ENCODE results near the gene EBF3. TPM values are rescaled to one million over a fixed set of nuclear protein-coding genes. Genes with fewer than 3 reads are reported as not detected.

The EBF3 gene
- total RNA-seq, 6 experiments from 2014 or later = 0.12 TPM; not detected in 5

DNA sequence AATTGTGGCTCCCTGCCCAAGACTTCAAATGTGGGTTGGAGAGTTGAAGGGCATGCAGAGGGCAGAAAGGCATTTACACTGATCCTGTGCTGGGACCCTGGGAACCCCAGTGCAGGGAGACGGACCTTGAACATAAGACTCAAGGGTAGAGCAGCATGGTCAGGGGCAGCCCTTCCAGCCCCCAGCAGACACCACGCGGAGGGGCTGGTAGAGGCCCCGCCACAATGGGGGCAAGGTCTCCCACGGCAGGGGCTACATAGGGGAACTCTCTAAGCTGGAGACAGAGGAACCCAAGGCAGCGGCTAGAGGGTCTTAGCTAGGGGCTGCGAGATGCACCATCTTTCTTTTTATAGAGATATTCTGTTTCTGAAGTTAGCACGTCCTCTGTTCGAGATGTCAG lies 45.2 kb upstream of the EBF3 start:
- WGBS (ENCODE audit: insufficient coverage, low coverage, low lambda C conversion rate, missing lambda C conversion rate) = 67% methylated on average over 3 of the region's 9 CpGs
- DNase-seq = no peak
- intact Hi-C loops (cut with DNase I) = no loop called here
- Histone ChIP-seq H3K27ac (no peak overlapping the region), H3K27me3 (no peaks in the 10 kb centered on the region), H3K9me3 (no peaks in the 10 kb centered on the region), H3K4me1 (no peaks in the 10 kb centered on the region), H3K36me3 (no peaks in the 10 kb centered on the region), H3K4me3 (no peak overlapping the region)
- no peak for ATAC-seq
- TF ChIP-seq, protein P1, sequence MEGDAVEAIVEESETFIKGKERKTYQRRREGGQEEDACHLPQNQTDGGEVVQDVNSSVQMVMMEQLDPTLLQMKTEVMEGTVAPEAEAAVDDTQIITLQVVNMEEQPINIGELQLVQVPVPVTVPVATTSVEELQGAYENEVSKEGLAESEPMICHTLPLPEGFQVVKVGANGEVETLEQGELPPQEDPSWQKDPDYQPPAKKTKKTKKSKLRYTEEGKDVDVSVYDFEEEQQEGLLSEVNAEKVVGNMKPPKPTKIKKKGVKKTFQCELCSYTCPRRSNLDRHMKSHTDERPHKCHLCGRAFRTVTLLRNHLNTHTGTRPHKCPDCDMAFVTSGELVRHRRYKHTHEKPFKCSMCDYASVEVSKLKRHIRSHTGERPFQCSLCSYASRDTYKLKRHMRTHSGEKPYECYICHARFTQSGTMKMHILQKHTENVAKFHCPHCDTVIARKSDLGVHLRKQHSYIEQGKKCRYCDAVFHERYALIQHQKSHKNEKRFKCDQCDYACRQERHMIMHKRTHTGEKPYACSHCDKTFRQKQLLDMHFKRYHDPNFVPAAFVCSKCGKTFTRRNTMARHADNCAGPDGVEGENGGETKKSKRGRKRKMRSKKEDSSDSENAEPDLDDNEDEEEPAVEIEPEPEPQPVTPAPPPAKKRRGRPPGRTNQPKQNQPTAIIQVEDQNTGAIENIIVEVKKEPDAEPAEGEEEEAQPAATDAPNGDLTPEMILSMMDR (IDR thresholded peaks at IDR 0.05) = no peak
- TF ChIP-seq POLR2A (IDR thresholded peaks at IDR 0.05) = no peak

- ATAC-seq = no peak
- intact Hi-C loops (cut with DNase I) = no loop called here
- Histone ChIP-seq H3K4me1 (no peaks in the 10 kb centered on the region), H3K36me3 (no peaks in the 10 kb centered on the region), H3K27me3 (no peaks in the 10 kb centered on the region), H3K27ac (no peak overlapping the region), H3K9me3 (no peaks in the 10 kb centered on the region), H3K4me3 (no peak overlapping the region)
- no peak for DNase-seq
- whole genome bisulfite sequencing (ENCODE audit: insufficient coverage, low coverage, low lambda C conversion rate, missing lambda C conversion rate) = 57% methylated on average over 3 of the region's 8 CpGs
- TF ChIP-seq, protein P1 (IDR thresholded peaks at IDR 0.05) = no peak
- TF ChIP-seq POLR2A (IDR thresholded peaks at IDR 0.05) = no peak
These were observed 39.9 kb upstream of the EBF3 start for GRCh38 chr10:130003787-130004613.

DNA sequence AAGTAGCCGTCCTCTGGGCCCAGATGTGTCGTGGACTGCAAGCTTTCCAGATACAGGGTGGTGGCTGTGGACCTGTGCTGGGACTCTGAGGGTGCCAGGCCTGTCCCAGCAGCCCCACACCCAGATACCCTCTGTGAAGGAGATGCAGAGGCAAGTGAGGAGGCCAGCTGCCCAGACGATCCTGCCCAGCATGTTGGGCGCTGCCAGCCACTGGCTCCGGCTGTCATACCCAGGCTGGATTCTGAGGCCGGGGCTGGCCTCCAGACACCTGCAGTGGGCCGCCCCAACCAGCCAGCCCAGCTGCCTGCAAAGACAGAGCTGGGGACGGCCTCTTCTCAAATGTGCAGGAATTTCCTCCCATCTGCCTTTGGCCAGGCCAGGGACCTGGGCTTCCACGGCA lies 39.1 kb upstream of the EBF3 start:
- H3K4me3 ChIP-seq = no peak overlapping the region
- no peaks in the 10 kb centered on the region for H3K9me3 ChIP-seq
- TF ChIP-seq, protein P1 (IDR thresholded peaks at IDR 0.05) = no peak
- TF ChIP-seq POLR2A (IDR thresholded peaks at IDR 0.05) = no peak
- intact Hi-C loops (cut with DNase I) = no loop called here
- H3K36me3 ChIP-seq = no peaks in the 10 kb centered on the region
- no peak for DNase-seq
- WGBS (ENCODE audit: insufficient coverage, low coverage, low lambda C conversion rate, missing lambda C conversion rate) = 80% methylated on average over 2 of the region's 9 CpGs
- H3K27me3 ChIP-seq = no peaks in the 10 kb centered on the region
- no peak overlapping the region for H3K27ac ChIP-seq
- no peak for ATAC-seq
- H3K4me1 ChIP-seq = no peaks in the 10 kb centered on the region

DNA sequence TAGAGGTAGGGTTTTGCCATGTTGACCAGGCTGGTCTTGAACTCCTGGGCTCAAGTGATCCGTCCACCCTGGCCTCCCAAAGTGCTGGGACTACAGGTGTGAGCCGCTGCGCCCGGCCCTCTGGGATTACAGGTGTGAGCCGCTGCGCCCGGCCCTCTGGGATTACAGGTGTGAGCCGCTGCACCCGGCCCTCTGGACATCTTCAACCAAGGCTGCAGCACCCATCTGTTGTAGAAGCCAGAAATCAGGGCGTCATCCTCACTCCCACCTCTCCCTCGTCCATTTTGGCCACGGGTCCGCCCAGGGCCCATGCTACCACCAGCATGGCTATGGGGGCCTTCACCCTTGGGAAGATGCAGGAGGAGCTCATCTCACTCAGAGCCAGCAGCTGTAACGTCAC lies 38.5 kb upstream of the EBF3 start:
- Histone ChIP-seq H3K27me3 (no peaks in the 10 kb centered on the region), H3K9me3 (no peaks in the 10 kb centered on the region), H3K4me3 (no peak overlapping the region), H3K27ac (no peak overlapping the region), H3K36me3 (no peaks in the 10 kb centered on the region), H3K4me1 (no peaks in the 10 kb centered on the region)
- no peak for ATAC-seq
- intact Hi-C loops (cut with DNase I) = no loop called here
- no peak for DNase-seq
- TF ChIP-seq POLR2A (IDR thresholded peaks at IDR 0.05) = no peak
- TF ChIP-seq, protein P1 (IDR thresholded peaks at IDR 0.05) = no peak
- 0% methylated on average over 1 of the region's 14 CpGs for WGBS (ENCODE audit: insufficient coverage, low coverage, low lambda C conversion rate, missing lambda C conversion rate)
